Stimulated activated naive CD8-positive, alpha-beta T cell treated with anti-CD3 and anti-CD28 coated beads, Interleukin-15, Interleukin-2, amounts not matched to agents 100 ng/mL and 50 ng/mL, for 24 hours (primary cell): ENCODE measurements around the gene ELN.

Experiments used
- H3K27ac Mint-ChIP-seq: one replicate; pipeline ENCODE4 v1.8.0; 2021; ENCODE audit warnings: mild to moderate bottlenecking, mixed read lengths
- H3K27me3 Mint-ChIP-seq: one replicate; pipeline ENCODE4 v1.8.0; 2021; ENCODE audit warnings: mixed read lengths
- H3K36me3 Mint-ChIP-seq: one replicate; pipeline ENCODE4 v1.8.0; 2021; ENCODE audit warnings: low read depth, mixed read lengths
- H3K4me1 Mint-ChIP-seq: one replicate; pipeline ENCODE4 v1.8.0; 2021; ENCODE audit warnings: low read depth, mixed read lengths
- H3K4me3 Mint-ChIP-seq: one replicate; pipeline ENCODE4 v1.8.0; 2021; ENCODE audit warnings: mild to moderate bottlenecking, mixed read lengths
- H3K9me3 Mint-ChIP-seq: one replicate; pipeline ENCODE4 v1.8.0; 2021; ENCODE audit warnings: mixed read lengths

Gene ELN

GRCh38 chr7:73994761-73995160 lies 33.2 kb upstream of the ELN start:
- H3K27ac Mint-ChIP-seq, result no peak overlapping the region
- no peak overlapping the region for H3K4me3 Mint-ChIP-seq
- no peaks in the 10 kb centered on the region for H3K36me3 Mint-ChIP-seq
- peaks cover 3% of the 10 kb centered on the region for H3K27me3 Mint-ChIP-seq
- H3K9me3 Mint-ChIP-seq, result no peaks in the 10 kb centered on the region
- H3K4me1 Mint-ChIP-seq, result no peaks in the 10 kb centered on the region

- Mint-ChIP-seq H3K36me3 (no peaks in the 10 kb centered on the region), H3K4me3 (no peak overlapping the region), H3K27ac (no peak overlapping the region), H3K9me3 (no peaks in the 10 kb centered on the region), H3K4me1 (no peaks in the 10 kb centered on the region), H3K27me3 (peaks cover 3% of the 10 kb centered on the region)
These were observed 32.6 kb upstream of the ELN start for GRCh38 chr7:73995330-73995729.

DNA sequence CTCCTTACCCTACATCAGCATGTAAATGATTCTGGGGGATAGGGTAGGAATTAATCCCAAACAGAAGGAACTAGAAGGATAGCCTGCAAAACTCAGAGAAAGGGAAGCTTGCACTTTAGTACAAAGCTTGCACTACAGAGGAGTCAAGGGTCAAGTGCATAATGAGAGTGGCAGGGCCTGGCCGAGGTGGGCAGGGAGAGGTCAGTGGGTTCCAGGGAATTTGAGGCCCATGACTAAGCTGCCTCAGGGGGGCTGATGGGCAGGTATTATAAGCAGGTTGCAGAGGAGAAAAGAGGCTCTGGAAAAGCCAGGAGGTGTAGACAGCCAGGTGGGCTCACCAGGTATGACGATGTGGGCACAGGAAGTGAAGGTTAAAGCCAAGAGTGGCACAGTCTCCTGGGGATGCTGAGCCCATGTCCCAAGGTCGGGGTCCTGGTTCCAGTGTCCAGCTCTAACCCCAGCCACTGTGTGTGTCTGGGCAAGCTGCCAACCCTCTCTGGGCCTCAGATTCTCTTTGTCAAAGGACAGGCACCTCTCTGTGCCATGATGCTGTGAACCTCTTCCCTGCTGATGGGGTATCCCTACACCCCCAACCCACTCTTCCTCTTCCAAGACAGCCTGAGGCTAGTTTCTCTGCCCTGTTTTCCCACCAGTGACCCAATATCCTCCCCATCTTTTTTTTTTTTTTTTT lies 32.0 kb upstream of the ELN start:
- Mint-ChIP-seq H3K27ac (no peak overlapping the region), H3K4me1 (no peaks in the 10 kb centered on the region), H3K9me3 (no peaks in the 10 kb centered on the region), H3K4me3 (no peak overlapping the region), H3K27me3 (peaks cover 3% of the 10 kb centered on the region), H3K36me3 (no peaks in the 10 kb centered on the region)

DNA sequence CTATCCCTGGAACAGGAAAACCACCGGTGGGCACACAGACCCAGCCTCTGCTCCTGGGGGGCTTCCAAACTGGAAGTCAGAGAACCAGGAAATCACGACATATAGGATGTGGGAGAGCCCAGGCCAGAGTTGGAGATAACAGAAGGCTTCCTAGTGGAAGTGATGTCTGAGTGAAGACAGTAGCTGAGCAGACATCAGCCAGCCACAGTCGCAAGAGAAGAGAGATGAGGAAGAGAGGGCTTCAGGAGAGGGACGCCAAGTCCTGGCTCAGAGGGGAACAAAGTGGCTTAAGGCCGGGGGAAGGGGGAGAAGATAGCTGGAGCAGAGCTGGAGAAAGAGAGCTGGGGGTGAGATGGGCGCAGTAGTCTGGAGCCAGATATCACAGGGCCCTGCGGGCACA lies 30.9 kb upstream of the ELN start:
- no peak overlapping the region for H3K4me3 Mint-ChIP-seq
- H3K27ac Mint-ChIP-seq, result no peak overlapping the region
- peaks cover 3% of the 10 kb centered on the region for H3K27me3 Mint-ChIP-seq
- no peaks in the 10 kb centered on the region for H3K9me3 Mint-ChIP-seq
- no peaks in the 10 kb centered on the region for H3K4me1 Mint-ChIP-seq
- no peaks in the 10 kb centered on the region for H3K36me3 Mint-ChIP-seq

DNA sequence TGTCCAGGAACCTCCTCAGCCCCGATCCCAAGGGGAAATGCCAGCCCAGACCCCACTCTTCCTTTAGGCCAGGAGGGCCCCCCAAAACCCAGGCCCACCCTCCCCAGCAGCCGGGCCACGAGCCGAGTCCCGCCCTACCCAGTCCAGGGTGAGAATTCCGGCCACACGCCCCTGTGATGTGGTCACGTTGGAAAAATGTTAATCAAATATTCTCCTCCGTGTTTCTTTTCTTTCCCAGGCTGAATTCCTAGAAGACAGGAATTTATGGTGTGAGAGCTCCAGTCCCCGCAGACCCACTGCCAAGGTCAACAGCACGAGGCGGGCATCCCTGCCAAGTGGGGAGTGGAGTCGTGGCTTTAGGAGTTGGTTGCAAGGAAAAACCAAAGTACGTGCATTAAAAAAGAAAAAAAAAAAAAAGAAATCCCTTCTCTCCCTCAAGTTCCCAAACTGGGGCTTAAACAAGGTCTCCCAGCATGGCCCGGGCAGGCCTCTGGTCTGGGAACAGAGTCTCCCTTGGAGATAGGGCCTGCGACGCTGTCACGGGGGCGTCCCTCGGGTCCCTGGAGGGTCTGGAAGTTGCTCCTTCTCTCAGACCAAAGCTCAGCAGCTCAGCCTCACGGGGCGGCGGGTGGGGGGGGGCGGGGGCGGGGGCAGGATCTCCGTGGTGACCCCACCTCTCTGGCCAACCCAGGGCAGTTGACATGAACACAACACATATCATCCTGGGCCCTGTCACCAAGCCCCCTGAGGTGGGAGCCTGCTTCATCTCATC lies 28.1 kb upstream of the ELN start:
- no peaks in the 10 kb centered on the region for H3K9me3 Mint-ChIP-seq
- no peak overlapping the region for H3K4me3 Mint-ChIP-seq
- peaks cover 3% of the 10 kb centered on the region for H3K27me3 Mint-ChIP-seq
- H3K27ac Mint-ChIP-seq, result no peak overlapping the region
- H3K36me3 Mint-ChIP-seq, result no peaks in the 10 kb centered on the region
- H3K4me1 Mint-ChIP-seq, result peaks cover 6% of the 10 kb centered on the region

DNA sequence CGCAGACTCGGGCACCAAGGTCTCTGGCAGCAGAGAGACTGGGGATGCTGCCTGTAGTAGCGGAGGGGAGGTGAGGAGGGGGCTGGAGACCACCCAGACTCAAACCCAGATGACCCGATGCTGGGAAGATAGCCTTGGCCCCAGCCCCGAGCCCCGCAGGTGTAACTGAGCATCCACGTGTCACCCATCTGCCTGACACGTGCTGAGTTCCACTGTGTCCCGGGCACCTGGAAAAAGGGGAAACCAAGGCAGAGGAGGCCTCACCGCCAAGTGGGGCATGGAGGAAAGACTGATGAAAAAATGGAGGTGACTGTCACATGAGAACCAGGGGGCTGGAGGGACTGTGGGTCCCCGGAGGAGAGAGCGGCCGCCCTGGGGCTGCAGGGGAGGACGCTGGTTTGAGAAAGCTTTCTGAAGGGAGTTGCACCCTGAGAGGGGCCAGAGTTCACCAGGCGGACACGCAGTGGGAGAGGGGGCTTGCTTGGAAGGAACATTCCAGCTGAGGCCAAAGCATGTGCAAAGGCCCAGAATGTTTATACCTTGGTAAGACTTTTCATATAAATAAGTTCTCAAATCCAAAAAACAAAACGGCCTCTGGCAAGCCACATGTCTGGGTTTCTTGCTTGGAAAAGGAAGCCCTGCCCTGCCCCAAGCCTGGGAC lies 27.4 kb upstream of the ELN start:
- H3K27me3 Mint-ChIP-seq, result peaks cover 3% of the 10 kb centered on the region
- H3K4me1 Mint-ChIP-seq, result peaks cover 6% of the 10 kb centered on the region
- H3K36me3 Mint-ChIP-seq, result no peaks in the 10 kb centered on the region
- H3K9me3 Mint-ChIP-seq, result no peaks in the 10 kb centered on the region
- H3K27ac Mint-ChIP-seq, result no peak overlapping the region
- H3K4me3 Mint-ChIP-seq, result no peak overlapping the region

GRCh38 chr7:74001150-74001494 lies 26.9 kb upstream of the ELN start:
- Mint-ChIP-seq H3K4me1 (peaks cover 6% of the 10 kb centered on the region), H3K27me3 (peaks cover 3% of the 10 kb centered on the region), H3K27ac (no peak overlapping the region), H3K36me3 (no peaks in the 10 kb centered on the region), H3K4me3 (no peak overlapping the region), H3K9me3 (no peaks in the 10 kb centered on the region)

DNA sequence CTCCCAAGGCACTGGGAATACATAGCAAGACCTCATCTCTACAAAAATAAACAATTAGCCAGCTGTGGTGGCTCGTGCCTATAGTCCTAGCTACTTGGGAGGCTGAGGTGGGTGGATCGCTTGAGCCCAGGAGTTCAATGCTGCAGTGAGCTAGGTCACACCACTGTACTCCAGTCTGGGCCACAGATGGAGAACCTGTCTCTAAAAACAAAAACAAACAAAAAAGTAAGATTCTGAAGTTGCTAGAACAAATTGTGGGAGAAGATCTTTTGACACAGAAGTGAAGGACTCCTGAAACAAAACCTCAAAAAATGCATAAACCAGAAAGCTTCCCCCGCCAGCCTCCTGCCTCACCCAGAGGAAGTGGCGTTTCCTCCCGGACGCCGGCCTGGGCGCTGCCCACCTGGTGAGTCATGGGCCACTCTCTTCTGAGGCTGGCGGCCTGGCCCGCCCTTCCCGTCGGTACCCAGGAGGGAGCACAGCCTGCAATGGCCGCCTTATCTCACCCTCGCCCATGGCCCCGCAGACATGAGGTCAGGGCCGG lies 25.4 kb upstream of the ELN start:
- Mint-ChIP-seq H3K27ac (peak overlapping the region; percentile 77), H3K9me3 (no peaks in the 10 kb centered on the region), H3K36me3 (no peaks in the 10 kb centered on the region), H3K4me1 (peaks cover 6% of the 10 kb centered on the region), H3K27me3 (no peaks in the 10 kb centered on the region), H3K4me3 (no peak overlapping the region)

GRCh38 chr7:74003621-74004020 lies 24.4 kb upstream of the ELN start:
- no peaks in the 10 kb centered on the region for H3K36me3 Mint-ChIP-seq
- no peak overlapping the region for H3K27ac Mint-ChIP-seq
- H3K9me3 Mint-ChIP-seq, result no peaks in the 10 kb centered on the region
- no peaks in the 10 kb centered on the region for H3K27me3 Mint-ChIP-seq
- peaks cover 6% of the 10 kb centered on the region for H3K4me1 Mint-ChIP-seq
- H3K4me3 Mint-ChIP-seq, result no peak overlapping the region

DNA sequence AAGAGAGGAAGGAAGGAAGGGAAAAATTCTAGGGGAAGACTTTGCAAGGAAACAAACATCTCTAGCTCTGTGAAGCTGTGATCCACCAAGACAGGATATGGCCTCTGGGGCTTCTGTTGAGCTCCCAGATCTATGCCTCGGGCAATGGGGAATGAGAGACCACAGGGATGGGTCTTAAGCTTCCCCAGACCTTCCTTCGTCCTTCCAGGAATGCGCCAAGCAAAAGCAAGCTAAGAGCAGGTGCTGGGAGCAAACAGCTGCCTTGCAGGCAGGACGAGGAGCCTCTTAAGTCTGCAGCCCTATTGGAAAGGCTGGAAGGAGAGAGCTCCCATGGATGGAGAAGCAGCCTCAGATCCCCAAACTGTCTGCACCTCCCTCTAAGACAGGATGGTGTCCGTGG lies 21.9 kb upstream of the ELN start:
- Mint-ChIP-seq H3K4me1 (peaks cover 6% of the 10 kb centered on the region), H3K27me3 (no peaks in the 10 kb centered on the region), H3K27ac (no peak overlapping the region), H3K9me3 (no peaks in the 10 kb centered on the region), H3K4me3 (no peak overlapping the region), H3K36me3 (no peaks in the 10 kb centered on the region)

- H3K27ac Mint-ChIP-seq, result no peak overlapping the region
These were observed 21.3 kb upstream of the ELN start for GRCh38 chr7:74006451-74007241.

GRCh38 chr7:74007242-74007567 lies 20.8 kb upstream of the ELN start:
- Mint-ChIP-seq H3K9me3 (no peaks in the 10 kb centered on the region), H3K27me3 (no peaks in the 10 kb centered on the region), H3K27ac (no peak overlapping the region), H3K36me3 (no peaks in the 10 kb centered on the region), H3K4me3 (no peak overlapping the region), H3K4me1 (peaks cover 6% of the 10 kb centered on the region)

More at GRCh38 chr7:74006451-74007241, 21.3 kb upstream of the ELN start:
- Mint-ChIP-seq H3K9me3 (no peaks in the 10 kb centered on the region), H3K36me3 (no peaks in the 10 kb centered on the region), H3K4me1 (peaks cover 6% of the 10 kb centered on the region), H3K4me3 (no peak overlapping the region), H3K27me3 (no peaks in the 10 kb centered on the region)

- Mint-ChIP-seq H3K36me3 (no peaks in the 10 kb centered on the region), H3K9me3 (no peaks in the 10 kb centered on the region), H3K4me3 (no peak overlapping the region), H3K4me1 (no peaks in the 10 kb centered on the region), H3K27ac (no peak overlapping the region), H3K27me3 (no peaks in the 10 kb centered on the region)
These were observed 19.3 kb upstream of the ELN start for GRCh38 chr7:74008687-74009086.

GRCh38 chr7:74009719-74010118 lies 18.3 kb upstream of the ELN start:
- no peaks in the 10 kb centered on the region for H3K27me3 Mint-ChIP-seq

GRCh38 chr7:74010407-74010806 lies 17.6 kb upstream of the ELN start:
- no peaks in the 10 kb centered on the region for H3K9me3 Mint-ChIP-seq
- no peaks in the 10 kb centered on the region for H3K27me3 Mint-ChIP-seq
- H3K4me3 Mint-ChIP-seq, result no peak overlapping the region
- no peaks in the 10 kb centered on the region for H3K4me1 Mint-ChIP-seq
- no peak overlapping the region for H3K27ac Mint-ChIP-seq
- no peaks in the 10 kb centered on the region for H3K36me3 Mint-ChIP-seq

More at GRCh38 chr7:74009719-74010118, 18.3 kb upstream of the ELN start:
- Mint-ChIP-seq H3K27ac (no peak overlapping the region), H3K4me3 (no peak overlapping the region), H3K36me3 (no peaks in the 10 kb centered on the region), H3K9me3 (no peaks in the 10 kb centered on the region), H3K4me1 (no peaks in the 10 kb centered on the region)
